Mucosa of descending colon (tissue), 3 donors: ENCODE data around the gene DUS3L. TPM values are rescaled to one million over a fixed set of nuclear protein-coding genes. Genes with fewer than 3 reads are reported as not detected.

ENCODE experiments used
- ATAC-seq: fragments of 200-7000 bp; cut with Tn5 transposase; one replicate; pipeline ENCODE4 v1.9.1; 2020; ENCODE audit warnings: mild to moderate bottlenecking, moderate library complexity
- DNase-seq, 3 donors: peaks; one replicate each; pipeline ENCODE4 v3.0.0-alpha.2; 2020
- H3K36me3 ChIP-seq: fragments of 200-600 bp; one replicate; pipeline ENCODE4 v1.8.0; 2021; ENCODE audit warnings: low read depth, mild to moderate bottlenecking
- H3K4me1 ChIP-seq: fragments of 200-600 bp; one replicate; pipeline ENCODE4 v1.8.0; 2021; ENCODE audit warnings: low read depth, mild to moderate bottlenecking
- H3K4me3 ChIP-seq: fragments of 200-600 bp; one replicate; pipeline ENCODE4 v1.8.0; 2021; ENCODE audit warnings: mild to moderate bottlenecking
- H3K9me3 ChIP-seq: fragments of 200-600 bp; one replicate; pipeline ENCODE4 v1.8.0; 2021; ENCODE audit warnings: mild to moderate bottlenecking
- intact Hi-C, 2 donors: fragments of 100-400 bp; cut with DNase I in 1 of 2; cut with micrococcal nuclease in 1 of 2; formaldehyde crosslinking; loops; one replicate each; pipeline versions ENCODE4 v1.11.0 to v1.11.1; 2022; cut with DNase I, micrococcal nuclease
- total RNA-seq, 3 donors: library from RNA; stranded (reverse); fragmentation: NEBNext Ultra II Directional in 2 of 3; extraction: Animal tissue kit (Norgen Biotek cat#: 25700) in 2 of 3; gene quantifications; one replicate each; pipeline versions ENCODE4 v1.2.1 to v1.2.4, GENCODE V29; 2021 to 2023
- TF ChIP-seq, protein P1 (sequence below): fragments of 200-600 bp; IDR thresholded peaks from one replicate; pipeline ENCODE4 v1.8.0; 2022; ENCODE audit warnings: antibody characterized with exemption, mild to moderate bottlenecking
- donor health status: DM: no; HTN: no; CAD: no; lungs with moderate emphysema.
- donor health status: DM: no; HTN: no; CAD: no.
- donor health status: DM: no; HTN: yes; CAD: no.

Gene DUS3L
- total RNA-seq, 3 donors from 2014 or later, result 33.3 to 36.9 (median 35.6) TPM

DNA sequence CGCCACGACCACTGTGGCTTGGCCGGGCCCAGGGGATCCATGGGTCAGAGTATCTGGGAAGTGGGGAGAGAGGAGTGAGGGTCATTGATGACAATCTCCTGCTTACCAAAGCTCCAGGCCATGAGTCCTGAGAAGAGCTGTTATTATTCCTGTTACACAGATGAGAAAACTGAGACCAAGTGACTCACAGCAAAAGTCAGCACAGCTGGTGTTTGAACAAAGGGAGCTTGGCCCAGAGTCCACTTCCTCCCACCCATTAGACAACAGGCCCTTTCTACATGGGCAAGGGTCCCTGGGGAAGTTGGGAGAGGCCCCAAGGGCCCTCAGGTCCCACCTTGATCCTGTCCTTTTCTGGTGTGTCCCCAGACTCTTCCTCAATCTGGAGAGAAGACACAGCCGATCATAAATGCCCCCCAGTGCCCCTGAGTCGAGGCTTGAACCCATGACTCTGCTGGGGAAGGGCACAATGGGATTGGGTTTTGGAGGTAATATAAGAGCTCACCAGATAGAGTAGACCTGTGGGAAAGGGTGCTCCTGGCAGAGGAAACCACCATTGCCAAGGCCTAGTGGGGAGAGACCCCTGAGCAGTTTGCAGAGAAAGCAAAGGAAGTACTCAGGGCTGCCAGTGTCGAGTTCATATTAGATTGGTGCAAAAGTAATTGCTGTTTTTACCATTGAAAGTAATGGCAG, 41.7 kb upstream of the DUS3L start:
- no peak for ATAC-seq
- Histone ChIP-seq H3K4me1 (peaks cover 10% of the 10 kb centered on the region), H3K9me3 (no peaks in the 10 kb centered on the region), H3K4me3 (no peak overlapping the region), H3K36me3 (no peaks in the 10 kb centered on the region)
- intact Hi-C loops, result no loop called here
- TF ChIP-seq, protein P1, sequence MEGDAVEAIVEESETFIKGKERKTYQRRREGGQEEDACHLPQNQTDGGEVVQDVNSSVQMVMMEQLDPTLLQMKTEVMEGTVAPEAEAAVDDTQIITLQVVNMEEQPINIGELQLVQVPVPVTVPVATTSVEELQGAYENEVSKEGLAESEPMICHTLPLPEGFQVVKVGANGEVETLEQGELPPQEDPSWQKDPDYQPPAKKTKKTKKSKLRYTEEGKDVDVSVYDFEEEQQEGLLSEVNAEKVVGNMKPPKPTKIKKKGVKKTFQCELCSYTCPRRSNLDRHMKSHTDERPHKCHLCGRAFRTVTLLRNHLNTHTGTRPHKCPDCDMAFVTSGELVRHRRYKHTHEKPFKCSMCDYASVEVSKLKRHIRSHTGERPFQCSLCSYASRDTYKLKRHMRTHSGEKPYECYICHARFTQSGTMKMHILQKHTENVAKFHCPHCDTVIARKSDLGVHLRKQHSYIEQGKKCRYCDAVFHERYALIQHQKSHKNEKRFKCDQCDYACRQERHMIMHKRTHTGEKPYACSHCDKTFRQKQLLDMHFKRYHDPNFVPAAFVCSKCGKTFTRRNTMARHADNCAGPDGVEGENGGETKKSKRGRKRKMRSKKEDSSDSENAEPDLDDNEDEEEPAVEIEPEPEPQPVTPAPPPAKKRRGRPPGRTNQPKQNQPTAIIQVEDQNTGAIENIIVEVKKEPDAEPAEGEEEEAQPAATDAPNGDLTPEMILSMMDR, result no peak
- DNase-seq, result no peak

DNA sequence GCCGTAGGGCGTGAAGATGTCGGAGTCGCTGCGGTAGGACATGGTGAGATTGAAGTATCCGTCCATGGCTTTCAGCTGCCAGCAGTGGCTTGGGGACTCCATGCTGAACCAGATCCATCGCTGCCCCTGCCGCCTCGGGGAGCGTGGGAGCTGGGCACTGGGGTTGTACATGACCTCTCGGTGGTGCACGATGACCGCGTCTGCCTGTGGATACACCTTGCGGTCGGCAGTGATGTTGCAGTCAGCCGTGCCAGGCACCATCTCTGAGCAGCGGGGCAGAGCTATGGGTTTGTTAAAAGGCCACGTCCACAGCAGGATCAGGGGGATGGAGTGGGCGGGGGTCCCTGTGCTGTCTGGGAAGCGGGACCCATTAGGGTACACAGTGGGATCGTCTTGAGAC, 41.1 kb upstream of the DUS3L start:
- TF ChIP-seq, protein P1, result no peak
- Histone ChIP-seq H3K9me3 (no peaks in the 10 kb centered on the region), H3K36me3 (no peaks in the 10 kb centered on the region), H3K4me3 (no peak overlapping the region), H3K4me1 (peaks cover 12% of the 10 kb centered on the region)
- ATAC-seq (no peak), DNase-seq (no peak)
- intact Hi-C loops, result no loop called here

DNA sequence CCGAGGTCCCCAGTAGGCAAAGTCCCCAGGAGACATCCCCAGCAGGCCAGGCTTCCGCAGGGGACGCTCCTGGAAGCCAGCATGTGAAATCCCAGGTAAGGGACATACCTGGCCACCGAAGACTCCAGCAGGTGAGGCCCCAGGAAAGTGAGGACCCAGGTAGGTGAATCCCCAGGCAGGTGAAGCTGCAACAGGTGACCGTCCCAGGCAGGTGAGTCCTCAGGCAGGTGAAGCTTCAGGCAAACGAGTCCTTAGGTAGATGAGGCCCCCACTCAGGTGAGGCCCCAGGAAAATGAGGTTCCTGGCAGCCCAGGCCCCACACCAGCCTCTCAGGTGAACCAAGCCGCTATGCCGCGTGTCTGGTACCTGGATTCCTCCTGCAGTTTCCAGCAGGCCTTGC, 40.2 kb upstream of the DUS3L start:
- TF ChIP-seq, protein P1, result no peak
- Histone ChIP-seq H3K9me3 (no peaks in the 10 kb centered on the region), H3K4me1 (peaks cover 19% of the 10 kb centered on the region), H3K4me3 (no peak overlapping the region), H3K36me3 (no peaks in the 10 kb centered on the region)
- DNase-seq, result no peak
- ATAC-seq, result no peak
- intact Hi-C loops, result no loop called here

DNA sequence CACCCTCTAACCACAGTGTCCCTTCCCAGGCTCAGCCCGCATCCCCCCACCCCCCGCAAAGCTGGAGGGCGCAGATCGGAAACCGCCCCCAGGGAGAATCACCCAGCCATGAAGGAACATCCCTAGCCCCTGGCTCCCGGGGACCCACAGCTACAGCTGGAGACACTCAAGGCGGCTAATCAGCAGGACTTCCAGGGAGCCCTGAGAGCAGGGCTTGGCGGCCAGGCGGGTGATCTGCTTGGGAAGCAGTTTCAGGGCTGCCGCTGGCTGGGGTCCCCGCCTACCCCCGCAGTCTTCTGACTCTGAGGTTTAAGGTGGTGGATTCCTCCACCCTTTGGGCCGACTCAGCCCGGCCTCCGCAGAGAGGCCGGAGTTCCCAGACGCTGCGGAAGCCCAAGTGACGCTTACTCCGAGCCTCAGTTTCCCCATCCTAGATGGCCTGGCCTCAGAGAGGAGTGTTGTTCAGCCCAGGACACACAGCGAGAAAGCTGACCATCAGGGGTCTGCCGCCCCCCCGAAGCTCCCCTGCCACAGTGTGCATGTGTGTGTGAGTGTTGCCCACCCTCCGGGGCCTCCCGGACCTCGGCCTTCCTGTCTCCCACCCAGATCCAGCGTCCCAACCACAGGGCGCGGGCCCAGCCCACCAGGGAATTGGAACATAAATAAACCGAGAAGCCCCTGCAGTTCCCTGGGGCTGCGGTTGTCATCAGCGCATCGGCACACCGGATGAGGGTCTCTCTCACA, 38.8 kb upstream of the DUS3L start:
- no peak for DNase-seq
- H3K9me3 ChIP-seq, result no peaks in the 10 kb centered on the region
- no peak overlapping the region for H3K4me3 ChIP-seq
- intact Hi-C loops, result no loop called here
- H3K4me1 ChIP-seq, result peaks cover 19% of the 10 kb centered on the region
- TF ChIP-seq, protein P1, result no peak
- H3K36me3 ChIP-seq, result no peaks in the 10 kb centered on the region
- no peak for ATAC-seq

DNA sequence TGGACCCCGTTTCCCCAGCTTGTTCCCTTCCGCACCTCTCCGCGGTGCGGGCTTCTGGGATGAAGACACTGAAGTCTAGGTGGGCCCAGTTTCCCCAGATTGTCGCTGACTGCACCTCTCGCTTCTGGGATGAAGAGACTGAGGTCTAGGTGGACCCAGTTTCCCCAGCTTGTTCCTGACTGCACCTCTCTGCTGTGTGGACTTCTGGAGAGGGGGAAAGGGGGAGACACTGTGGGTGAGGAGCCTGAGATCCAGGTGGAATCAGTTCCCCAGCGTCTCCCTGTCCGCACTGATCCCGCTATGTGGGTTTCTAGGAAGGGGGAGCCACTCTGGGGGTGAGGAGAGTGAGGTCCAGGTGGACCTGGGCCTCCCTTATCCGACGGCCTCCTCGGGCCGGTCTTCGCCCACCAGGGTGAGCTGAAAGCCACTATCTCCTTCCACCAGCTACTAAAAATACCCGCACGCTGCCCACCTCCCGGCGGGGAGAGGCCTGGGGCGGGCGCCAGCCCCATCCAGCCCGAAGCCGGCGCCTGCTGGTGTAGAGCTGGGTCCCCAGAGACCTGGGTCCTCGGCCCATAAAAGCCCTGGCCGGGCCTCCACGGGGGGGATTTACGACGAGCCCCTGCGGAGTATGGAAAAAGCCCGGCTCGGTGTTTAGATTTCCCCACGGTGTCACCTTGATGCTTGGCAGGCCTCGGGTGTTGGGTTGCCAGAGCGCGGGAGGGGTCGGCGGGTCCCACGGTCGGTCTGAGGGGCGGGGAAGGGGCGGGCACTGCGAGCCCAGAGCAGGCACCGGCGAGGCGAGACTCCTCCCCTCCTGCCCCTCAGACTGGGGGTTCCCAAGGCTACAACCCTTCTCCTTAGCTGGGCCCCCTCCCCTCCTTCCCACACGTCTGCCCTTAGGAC, 38.0 kb upstream of the DUS3L start:
- Histone ChIP-seq H3K9me3 (no peaks in the 10 kb centered on the region), H3K4me1 (peaks cover 19% of the 10 kb centered on the region), H3K36me3 (no peaks in the 10 kb centered on the region), H3K4me3 (no peak overlapping the region)
- intact Hi-C loops, result no loop called here
- DNase-seq (peak in 1 of 3 donors; percentile 61), ATAC-seq (no peak)
- TF ChIP-seq, protein P1, result no peak
